Activated CD4-positive, alpha-beta T cell treated with anti-CD3 and anti-CD28 coated beads, Interleukin-2, amount 10 ng/mL, durations not matched to agents 24 days and 14 days (primary cell): ENCODE data around the gene IQSEC1. TPM values are rescaled to one million over a fixed set of nuclear protein-coding genes. Genes with fewer than 3 reads are reported as not detected.

Experiments used
- DNase-seq: peaks from one replicate; pipeline ENCODE4 v3.0.0; 2022
- H3K27ac Mint-ChIP-seq: one replicate; pipeline ENCODE4 v1.8.0; 2022; ENCODE audit warnings: mild to moderate bottlenecking, mixed read lengths
- H3K27me3 Mint-ChIP-seq: one replicate; pipeline ENCODE4 v1.8.0; 2022; ENCODE audit warnings: mixed read lengths
- H3K36me3 Mint-ChIP-seq: one replicate; pipeline ENCODE4 v1.8.0; 2022; ENCODE audit warnings: low read depth, mild to moderate bottlenecking, mixed read lengths
- H3K4me1 Mint-ChIP-seq: one replicate; pipeline ENCODE4 v1.8.0; 2021; ENCODE audit warnings: mixed read lengths
- H3K4me3 Mint-ChIP-seq: one replicate; pipeline ENCODE4 v1.8.0; 2022; ENCODE audit warnings: mild to moderate bottlenecking, moderate library complexity, mixed read lengths
- H3K9me3 Mint-ChIP-seq: one replicate; pipeline ENCODE4 v1.8.0; 2021; ENCODE audit warnings: mixed read lengths
- intact Hi-C: fragments of 100-400 bp; cut with micrococcal nuclease; formaldehyde crosslinking; loops from one replicate; pipeline ENCODE4 v1.15.1; 2023
- total RNA-seq: library from RNA; stranded (reverse); gene quantifications from 2 replicates; pipeline ENCODE4 v1.2.3, GENCODE V29; 2022

IQSEC1 gene
- total RNA-seq, 1 donor from 2014 or later, result 22.5 TPM

GRCh38 chr3:13064159-13064868 lies 8.9 kb downstream of the IQSEC1 start:
- DNase-seq, result no peak
- no peak overlapping the region for H3K4me3 Mint-ChIP-seq
- intact Hi-C loops, result no loop called here
- H3K4me1 Mint-ChIP-seq, result peaks cover 17% of the 10 kb centered on the region
- H3K36me3 Mint-ChIP-seq, result peaks cover 6% of the 10 kb centered on the region
- H3K27me3 Mint-ChIP-seq, result no peaks in the 10 kb centered on the region
- H3K9me3 Mint-ChIP-seq, result no peaks in the 10 kb centered on the region
- H3K27ac Mint-ChIP-seq, result no peak overlapping the region

- intact Hi-C loops, result no loop called here
- H3K4me1 Mint-ChIP-seq, result peaks cover 7% of the 10 kb centered on the region
- H3K36me3 Mint-ChIP-seq, result peaks cover 3% of the 10 kb centered on the region
- no peaks in the 10 kb centered on the region for H3K27me3 Mint-ChIP-seq
- H3K27ac Mint-ChIP-seq, result no peak overlapping the region
- no peak for DNase-seq
- H3K4me3 Mint-ChIP-seq, result no peak overlapping the region
- H3K9me3 Mint-ChIP-seq, result no peaks in the 10 kb centered on the region
These were observed 10.0 kb downstream of the IQSEC1 start for GRCh38 chr3:13063225-13063624.

- Mint-ChIP-seq H3K27me3 (no peaks in the 10 kb centered on the region), H3K4me3 (no peak overlapping the region), H3K36me3 (peaks cover 3% of the 10 kb centered on the region), H3K4me1 (peaks cover 6% of the 10 kb centered on the region), H3K9me3 (no peaks in the 10 kb centered on the region), H3K27ac (no peak overlapping the region)
- intact Hi-C loops, result no loop called here
- DNase-seq, result no peak
These were observed 10.6 kb downstream of the IQSEC1 start for GRCh38 chr3:13062647-13063046.

GRCh38 chr3:13060341-13060910 lies 12.8 kb downstream of the IQSEC1 start:
- no peak for DNase-seq
- H3K27me3 Mint-ChIP-seq, result no peaks in the 10 kb centered on the region
- peaks cover 2% of the 10 kb centered on the region for H3K4me1 Mint-ChIP-seq
- H3K4me3 Mint-ChIP-seq, result no peak overlapping the region
- intact Hi-C loops, result no loop called here
- no peak overlapping the region for H3K27ac Mint-ChIP-seq
- H3K9me3 Mint-ChIP-seq, result no peaks in the 10 kb centered on the region
- H3K36me3 Mint-ChIP-seq, result peaks cover 3% of the 10 kb centered on the region

GRCh38 chr3:13058346-13059120 lies 14.7 kb downstream of the IQSEC1 start:
- Mint-ChIP-seq H3K4me1 (peaks cover 2% of the 10 kb centered on the region), H3K4me3 (no peak overlapping the region), H3K27ac (no peak overlapping the region), H3K9me3 (no peaks in the 10 kb centered on the region), H3K36me3 (peaks cover 1% of the 10 kb centered on the region), H3K27me3 (no peaks in the 10 kb centered on the region)
- intact Hi-C loops, result no loop called here
- no peak for DNase-seq

- no peaks in the 10 kb centered on the region for H3K27me3 Mint-ChIP-seq
- H3K36me3 Mint-ChIP-seq, result no peaks in the 10 kb centered on the region
- no peak for DNase-seq
- no peaks in the 10 kb centered on the region for H3K4me1 Mint-ChIP-seq
- H3K27ac Mint-ChIP-seq, result no peak overlapping the region
- intact Hi-C loops, result no loop called here
- no peak overlapping the region for H3K4me3 Mint-ChIP-seq
- no peaks in the 10 kb centered on the region for H3K9me3 Mint-ChIP-seq
These were observed 15.8 kb downstream of the IQSEC1 start for GRCh38 chr3:13057282-13058040.

- intact Hi-C loops, result no loop called here
- Mint-ChIP-seq H3K4me3 (no peak overlapping the region), H3K27me3 (no peaks in the 10 kb centered on the region), H3K36me3 (no peaks in the 10 kb centered on the region), H3K4me1 (no peaks in the 10 kb centered on the region), H3K9me3 (no peaks in the 10 kb centered on the region), H3K27ac (no peak overlapping the region)
- DNase-seq, result no peak
These were observed 17.6 kb downstream of the IQSEC1 start for GRCh38 chr3:13055634-13056033.

GRCh38 chr3:13054341-13055285 lies 18.6 kb downstream of the IQSEC1 start:
- Mint-ChIP-seq H3K9me3 (no peaks in the 10 kb centered on the region), H3K27ac (no peak overlapping the region), H3K27me3 (no peaks in the 10 kb centered on the region), H3K36me3 (no peaks in the 10 kb centered on the region), H3K4me3 (no peak overlapping the region), H3K4me1 (no peaks in the 10 kb centered on the region)
- intact Hi-C loops, result no loop called here
- no peak for DNase-seq

- Mint-ChIP-seq H3K36me3 (no peaks in the 10 kb centered on the region), H3K9me3 (no peaks in the 10 kb centered on the region), H3K27me3 (no peaks in the 10 kb centered on the region), H3K27ac (no peak overlapping the region), H3K4me3 (no peak overlapping the region), H3K4me1 (no peaks in the 10 kb centered on the region)
- intact Hi-C loops, result no loop called here
- no peak for DNase-seq
These were observed 19.3 kb downstream of the IQSEC1 start for GRCh38 chr3:13053893-13054292.

GRCh38 chr3:13053420-13053819 lies 19.8 kb downstream of the IQSEC1 start:
- Mint-ChIP-seq H3K4me3 (no peak overlapping the region), H3K36me3 (no peaks in the 10 kb centered on the region), H3K27ac (no peak overlapping the region), H3K4me1 (no peaks in the 10 kb centered on the region), H3K27me3 (no peaks in the 10 kb centered on the region), H3K9me3 (no peaks in the 10 kb centered on the region)
- intact Hi-C loops, result no loop called here
- no peak for DNase-seq

- Mint-ChIP-seq H3K27ac (no peak overlapping the region), H3K36me3 (no peaks in the 10 kb centered on the region), H3K4me1 (no peaks in the 10 kb centered on the region), H3K9me3 (no peaks in the 10 kb centered on the region), H3K4me3 (no peak overlapping the region), H3K27me3 (no peaks in the 10 kb centered on the region)
- intact Hi-C loops, result no loop called here
- DNase-seq, result no peak
These were observed 20.9 kb downstream of the IQSEC1 start for GRCh38 chr3:13052191-13052820.

GRCh38 chr3:13051581-13051980 lies 21.6 kb downstream of the IQSEC1 start:
- Mint-ChIP-seq H3K9me3 (no peaks in the 10 kb centered on the region), H3K27me3 (no peaks in the 10 kb centered on the region), H3K4me3 (no peak overlapping the region), H3K27ac (no peak overlapping the region), H3K4me1 (peaks cover 3% of the 10 kb centered on the region), H3K36me3 (no peaks in the 10 kb centered on the region)
- DNase-seq, result no peak
- intact Hi-C loops, result no loop called here

GRCh38 chr3:13051066-13051465 lies 22.2 kb downstream of the IQSEC1 start:
- no peak for DNase-seq
- H3K36me3 Mint-ChIP-seq, result no peaks in the 10 kb centered on the region
- H3K9me3 Mint-ChIP-seq, result no peaks in the 10 kb centered on the region
- peaks cover 7% of the 10 kb centered on the region for H3K4me1 Mint-ChIP-seq
- H3K4me3 Mint-ChIP-seq, result no peak overlapping the region
- H3K27me3 Mint-ChIP-seq, result no peaks in the 10 kb centered on the region
- intact Hi-C loops, result no loop called here
- H3K27ac Mint-ChIP-seq, result no peak overlapping the region
